Measurements from ENCODE around the gene ZSCAN21. TPM values are rescaled to one million over a fixed set of nuclear protein-coding genes. Genes with fewer than 3 reads are reported as not detected.
A peak's percentile ranks its signal among the peaks of the same experiment; 100 is the strongest.

ZSCAN21 gene
- total RNA-seq, 2 donors from 2014 or later: 14.5 to 20.2 TPM

GRCh38 chr7:100087055-100087750 lies 37.6 kb downstream of the ZSCAN21 start:
- no peak overlapping the region for H3K4me3 ChIP-seq
- peaks cover 0 to 5% of the 10 kb centered on the region in 2 donors for H3K36me3 ChIP-seq (replicated peaks in 1 of 2; ENCODE audit: insufficient read depth in 1 of 2, low read depth in 2 of 2)
- ATAC-seq (no peak), DNase-seq (no peak)
- no peaks in the 10 kb centered on the region for H3K9me3 ChIP-seq
- no peaks in the 10 kb centered on the region for H3K27me3 ChIP-seq
- WGBS, 2 donors: 76 to 82% methylated on average over 10 of the region's 10 CpGs
- TF ChIP-seq CTCF (IDR thresholded peaks at IDR 0.05) (no peak), POLR2A (IDR thresholded peaks at IDR 0.05) (no peak)
- H3K4me1 ChIP-seq: peaks cover 28% of the 10 kb centered on the region
- intact Hi-C loops (cut with DNase I): no loop called here
- no peak overlapping the region for H3K27ac ChIP-seq

GRCh38 chr7:100088095-100088620 lies 38.6 kb downstream of the ZSCAN21 start:
- Histone ChIP-seq H3K36me3 (replicated peaks in 1 of 2; ENCODE audit: insufficient read depth in 1 of 2, low read depth in 2 of 2) (peaks cover 0 to 7% of the 10 kb centered on the region in 2 donors), H3K9me3 (no peaks in the 10 kb centered on the region), H3K4me1 (peaks cover 21% of the 10 kb centered on the region), H3K27me3 (no peaks in the 10 kb centered on the region), H3K4me3 (peak overlapping the region in 1 of 2 donors; percentile 93), H3K27ac (peak overlapping the region; percentile 69 to 90 (median 78))
- intact Hi-C loops (cut with DNase I): no loop called here
- ATAC-seq (no peak), DNase-seq (no peak)
- 72 to 79% methylated on average over 11 of the region's 11 CpGs for whole genome bisulfite sequencing, 2 donors
- TF ChIP-seq CTCF (IDR thresholded peaks at IDR 0.05) (no peak), POLR2A (IDR thresholded peaks at IDR 0.05) (no peak)

- ATAC-seq (peak; percentile 91), DNase-seq (peak; percentile 81 to 87 (median 83))
- whole genome bisulfite sequencing, 2 donors: 1% methylated on average over 27 to 58 of the region's 68 CpGs
- peak within 1 kb of the TSS; percentile 69 to 90 (median 78) for H3K27ac ChIP-seq
- H3K4me1 ChIP-seq: peaks cover 21% of the 10 kb centered on the region
- H3K4me3 ChIP-seq: peak within 1 kb of the TSS; percentile 76 to 93
- no peaks in the 10 kb centered on the region for H3K9me3 ChIP-seq
- H3K27me3 ChIP-seq: no peaks in the 10 kb centered on the region
- TF ChIP-seq POLR2A (IDR thresholded peaks at IDR 0.05) (peak; percentile 34 to 84 (median 79)), CTCF (IDR thresholded peaks at IDR 0.05) (peak in 1 of 7 experiments; percentile 16)
- peaks cover 2 to 11% of the 10 kb centered on the region in 2 donors for H3K36me3 ChIP-seq (replicated peaks in 1 of 2; ENCODE audit: insufficient read depth in 1 of 2, low read depth in 2 of 2)
- intact Hi-C loops (cut with DNase I): no loop called here
Measured at GRCh38 chr7:100088621-100089457, 39.3 kb downstream of the ZSCAN21 start, which contains the start of gene COPS6. COPS6 (plus strand) TSS chr7:100088969; CDS start chr7:100088991, 22 bp downstream.

GRCh38 chr7:100089458-100090196 lies 40.1 kb downstream of the ZSCAN21 start:
- no peaks in the 10 kb centered on the region for H3K27me3 ChIP-seq
- peak overlapping the region in 3 of 4 donors; percentile 69 to 90 (median 81) for H3K27ac ChIP-seq
- H3K4me3 ChIP-seq: peak overlapping the region; percentile 76 to 93
- peaks cover 5 to 11% of the 10 kb centered on the region in 2 donors for H3K36me3 ChIP-seq (replicated peaks in 1 of 2; ENCODE audit: insufficient read depth in 1 of 2, low read depth in 2 of 2)
- intact Hi-C loops (cut with DNase I): no loop called here
- H3K4me1 ChIP-seq: peaks cover 21% of the 10 kb centered on the region
- no peaks in the 10 kb centered on the region for H3K9me3 ChIP-seq
- 25 to 33% methylated on average over 7 of the region's 7 CpGs for WGBS, 2 donors
- DNase-seq (no peak), ATAC-seq (no peak)
- TF ChIP-seq CTCF (IDR thresholded peaks at IDR 0.05) (no peak), POLR2A (IDR thresholded peaks at IDR 0.05) (no peak)

All from body of pancreas (tissue), 4 donors.